GM19397 (cell line): ENCODE measurements around the gene PTPRB.
A peak's percentile ranks its signal among the peaks of the same experiment; 100 is the strongest.

ENCODE experiments used
- ATAC-seq: cut with Tn5 transposase; IDR thresholded peaks from one replicate; pipeline ENCODE4 v1.9.1; 2021; ENCODE audit warnings: mild to moderate bottlenecking, moderate library complexity; ENCODE audit not compliant: unreplicated experiment

Gene PTPRB

DNA sequence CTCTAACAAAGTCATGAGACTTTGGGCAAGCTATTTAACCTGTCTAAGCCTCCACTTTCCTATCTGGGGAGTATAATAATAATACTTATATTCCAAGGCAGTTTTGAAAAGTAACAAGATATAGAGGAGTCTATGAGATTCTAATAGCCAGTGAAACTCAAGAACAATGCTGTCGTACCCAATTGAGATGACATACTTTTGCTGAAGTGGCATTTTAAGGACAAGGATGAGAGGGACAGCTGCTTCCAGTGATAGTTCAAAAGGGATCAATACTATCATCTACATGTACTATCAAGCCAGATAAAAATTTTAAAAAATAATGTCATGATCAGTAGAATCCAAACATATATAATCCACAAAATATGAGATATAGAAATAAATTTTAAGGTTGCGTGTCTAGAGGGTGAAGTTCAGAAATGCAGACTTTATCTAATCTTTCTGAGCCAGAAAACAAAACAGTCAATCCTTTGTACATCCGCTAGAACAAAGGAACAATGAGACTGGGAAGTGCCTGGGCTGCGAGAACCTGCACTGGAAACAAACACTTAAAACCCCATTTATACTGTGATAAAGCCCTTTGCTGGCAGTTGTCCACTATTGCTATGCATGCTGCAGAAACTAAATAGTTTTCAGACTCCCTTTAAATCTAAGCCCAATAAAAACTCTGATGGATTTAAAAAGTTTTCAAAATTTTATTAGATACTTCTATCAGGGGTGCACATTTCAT lies 38.6 kb downstream of the PTPRB start:
- no peak for ATAC-seq

GRCh38 chr12:70592664-70593063 lies 44.6 kb downstream of the PTPRB start:
- ATAC-seq = no peak

GRCh38 chr12:70590549-70591226 lies 46.5 kb downstream of the PTPRB start:
- no peak for ATAC-seq

GRCh38 chr12:70590051-70590450 lies 47.2 kb downstream of the PTPRB start:
- peak; percentile 90 for ATAC-seq

DNA sequence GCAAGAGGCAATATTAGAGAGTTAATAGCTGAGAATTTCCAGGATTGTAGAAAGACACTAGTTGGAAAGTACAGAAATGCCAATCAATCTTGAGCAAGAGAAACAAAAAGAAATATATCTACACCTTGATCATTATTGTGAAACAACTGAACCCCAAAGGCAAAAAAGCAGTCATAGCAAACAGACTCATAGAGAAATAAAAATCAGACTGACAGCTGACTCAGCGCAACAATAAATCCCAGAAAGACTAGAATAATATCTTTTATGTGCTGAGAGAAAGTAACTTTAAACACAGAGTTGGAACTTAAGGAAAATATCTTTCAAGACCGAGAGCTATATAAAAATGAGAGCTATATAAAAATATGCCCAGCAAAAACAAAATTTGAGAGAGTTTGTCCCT lies 52.9 kb downstream of the PTPRB start:
- ATAC-seq = no peak

DNA sequence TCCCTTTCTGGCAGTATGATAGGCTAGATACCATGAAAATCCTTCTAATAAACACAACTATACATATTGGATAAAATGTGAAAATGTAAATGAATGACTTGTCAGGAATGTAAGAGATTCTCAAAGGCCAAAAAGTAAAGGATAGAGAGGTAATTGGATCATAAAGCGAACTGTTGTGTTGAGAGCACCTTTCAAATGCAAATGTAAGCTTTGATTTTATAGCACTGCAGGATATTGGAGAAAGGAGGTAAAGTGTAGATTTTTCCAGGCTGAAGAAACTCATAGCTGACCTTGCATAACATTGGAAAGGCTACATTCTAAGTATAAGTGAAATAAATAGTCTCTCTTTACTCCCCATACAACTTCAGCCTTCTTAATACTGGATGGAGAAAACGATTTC lies 54.0 kb downstream of the PTPRB start:
- ATAC-seq = no peak

GRCh38 chr12:70581208-70581607 lies 56.0 kb downstream of the PTPRB start:
- no peak for ATAC-seq

DNA sequence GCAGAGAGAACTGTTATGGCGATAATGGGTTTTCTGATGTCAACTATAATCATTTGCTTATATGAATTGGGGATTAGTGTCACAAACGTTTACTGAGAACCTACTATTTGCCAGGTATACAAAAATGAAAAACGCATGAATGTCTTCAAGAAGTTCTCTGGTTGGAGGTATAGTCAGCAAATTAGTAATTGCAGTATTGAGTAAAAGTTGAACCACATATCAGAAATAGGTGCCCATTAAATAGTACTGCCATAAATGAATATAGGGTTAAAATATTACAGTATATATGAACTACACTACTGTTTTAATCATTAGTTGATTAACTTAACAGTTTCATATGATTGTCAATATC lies 60.0 kb downstream of the PTPRB start:
- no peak for ATAC-seq

DNA sequence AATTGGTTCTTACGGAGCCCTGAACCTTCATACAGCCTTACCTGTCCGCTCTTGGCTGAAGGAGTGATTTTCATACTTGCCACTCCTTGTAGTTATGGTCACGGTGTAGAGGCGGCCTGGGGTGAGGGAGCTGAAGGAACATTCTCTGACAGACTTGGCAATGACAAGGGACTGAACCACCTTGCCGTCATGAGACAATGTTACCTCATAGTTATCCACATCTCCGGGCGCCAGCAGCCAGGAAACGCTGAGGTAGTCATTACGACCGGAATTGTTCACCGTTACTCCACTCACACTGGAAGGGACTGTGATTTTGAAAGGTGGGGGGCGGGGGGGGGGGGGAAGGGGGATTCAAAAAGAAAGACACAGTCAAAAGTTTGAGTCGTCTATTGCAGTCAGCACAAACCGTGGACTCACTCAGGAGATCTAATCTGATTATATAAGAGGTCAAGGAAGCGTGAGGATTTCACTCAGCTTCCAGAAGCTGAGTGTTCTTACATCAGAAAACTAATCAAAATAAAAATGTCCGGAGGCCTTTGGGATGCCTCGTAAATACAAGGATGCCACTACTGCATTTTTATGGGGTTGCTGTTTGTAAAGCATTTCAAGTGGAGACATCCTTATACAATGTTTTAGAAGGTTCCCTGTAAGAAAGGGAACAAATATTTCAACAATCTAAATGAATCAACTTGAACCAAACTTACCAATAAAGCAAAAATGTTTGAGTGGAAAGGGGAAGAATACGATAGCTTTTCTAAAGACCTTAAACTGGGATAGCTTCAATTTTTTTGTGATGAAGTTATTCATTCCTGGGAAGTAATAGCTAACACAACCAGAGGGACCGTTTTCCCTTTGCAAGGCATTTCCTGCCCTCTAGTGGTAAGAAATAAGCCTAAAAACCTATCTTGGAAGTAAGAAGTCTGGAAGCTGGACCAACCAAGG lies 60.6 kb downstream of the PTPRB start:
- no peak for ATAC-seq

DNA sequence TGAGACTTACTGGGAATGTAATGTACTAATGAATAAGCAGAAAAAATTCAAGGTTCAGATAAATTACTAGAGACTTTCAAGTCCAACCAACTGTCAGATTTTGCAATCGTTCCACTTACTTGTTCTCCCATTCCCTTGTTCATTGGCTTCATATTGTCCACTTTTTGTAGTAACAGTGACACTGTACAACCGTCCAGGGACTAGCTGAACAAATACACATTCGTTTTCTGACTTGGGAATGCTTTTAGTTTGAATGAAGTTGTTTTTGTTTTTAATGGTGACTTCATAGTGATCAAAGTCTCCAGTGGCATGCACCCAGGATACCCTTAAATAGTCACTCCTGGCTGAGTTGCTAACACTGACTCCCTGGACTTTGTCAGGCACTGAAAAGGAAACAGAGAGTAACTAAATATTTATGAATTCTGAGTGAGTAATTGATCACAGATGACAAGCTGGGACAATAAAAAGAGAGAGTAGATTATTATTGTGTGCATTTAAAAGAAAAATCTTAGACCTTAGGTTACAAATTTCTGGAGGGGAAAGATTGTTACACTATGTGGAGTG lies 65.4 kb downstream of the PTPRB start:
- ATAC-seq = no peak

DNA sequence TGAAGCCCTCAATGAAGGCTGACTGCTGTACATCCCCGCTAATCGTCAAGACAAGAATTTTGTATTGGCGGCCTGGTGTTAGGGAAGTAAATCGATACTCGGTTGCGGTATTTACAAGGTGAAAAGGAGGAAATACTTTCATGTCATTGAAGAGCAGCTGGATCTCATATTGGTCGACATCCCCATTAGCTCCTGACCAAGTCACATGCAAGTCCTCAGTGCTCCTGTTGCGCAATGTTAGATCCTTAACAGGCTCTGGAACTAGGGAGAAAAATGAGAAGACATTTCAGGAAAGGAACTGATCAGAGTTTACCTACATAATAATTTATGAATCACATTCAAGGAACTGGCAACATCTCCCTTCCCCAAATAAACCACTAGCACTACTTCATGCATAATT lies 66.2 kb downstream of the PTPRB start:
- no peak for ATAC-seq

GRCh38 chr12:70561550-70561949 lies 75.7 kb downstream of the PTPRB start:
- ATAC-seq = no peak

- ATAC-seq = no peak
Observed at GRCh38 chr12:70560671-70561070, 76.6 kb downstream of the PTPRB start.

GRCh38 chr12:70559390-70559789 lies 77.8 kb downstream of the PTPRB start:
- no peak for ATAC-seq

DNA sequence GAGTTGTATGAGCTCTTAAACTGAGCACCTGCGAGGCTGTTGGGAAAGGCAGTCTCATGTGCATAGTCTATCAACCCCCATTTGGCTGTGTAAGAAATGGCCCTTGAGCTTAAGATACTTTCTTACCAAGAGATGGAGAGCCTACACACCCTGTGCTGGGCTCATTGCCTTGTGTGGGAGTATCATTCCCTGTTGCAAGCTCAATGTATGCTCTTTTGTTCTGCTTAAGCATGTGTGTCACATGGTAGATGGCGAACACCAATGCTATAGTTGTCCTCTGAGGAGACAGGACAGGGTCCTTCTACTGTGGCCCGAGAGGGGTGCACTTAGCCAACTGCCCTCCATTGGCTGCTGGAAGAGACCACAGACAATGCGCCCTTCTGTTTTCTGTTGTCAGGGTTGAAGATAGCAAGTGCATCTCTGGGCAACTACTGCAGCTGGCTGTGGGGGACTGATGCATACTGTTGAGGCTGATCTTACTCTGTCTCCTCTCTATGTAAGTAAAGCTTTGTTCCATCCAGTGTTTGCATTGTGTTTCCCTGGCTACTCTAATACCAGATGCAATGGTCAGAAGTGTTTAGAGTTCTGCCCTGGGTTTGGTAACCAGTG lies 79.5 kb downstream of the PTPRB start:
- no peak for ATAC-seq

- no peak for ATAC-seq
Observed at GRCh38 chr12:70556179-70556869, 80.9 kb downstream of the PTPRB start.

DNA sequence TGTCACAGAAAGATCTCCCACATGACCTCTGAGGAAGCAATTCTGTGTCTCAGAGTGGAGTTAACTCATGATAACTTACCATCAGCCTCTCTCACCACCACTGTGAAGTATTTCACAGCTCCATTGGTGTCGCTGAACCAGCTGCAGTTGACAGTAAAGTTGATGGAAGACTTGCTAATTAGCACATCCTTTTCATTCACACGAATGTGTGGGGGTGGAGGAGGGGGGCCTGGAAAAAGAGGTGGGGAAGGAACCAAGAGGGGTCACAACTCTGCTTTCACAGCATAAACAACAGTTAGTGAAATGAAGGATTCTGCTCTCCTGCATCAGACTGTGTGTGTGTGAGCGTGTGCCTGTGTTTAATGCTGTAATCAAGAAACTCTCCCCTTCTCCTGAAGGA lies 82.1 kb downstream of the PTPRB start:
- ATAC-seq = no peak

DNA sequence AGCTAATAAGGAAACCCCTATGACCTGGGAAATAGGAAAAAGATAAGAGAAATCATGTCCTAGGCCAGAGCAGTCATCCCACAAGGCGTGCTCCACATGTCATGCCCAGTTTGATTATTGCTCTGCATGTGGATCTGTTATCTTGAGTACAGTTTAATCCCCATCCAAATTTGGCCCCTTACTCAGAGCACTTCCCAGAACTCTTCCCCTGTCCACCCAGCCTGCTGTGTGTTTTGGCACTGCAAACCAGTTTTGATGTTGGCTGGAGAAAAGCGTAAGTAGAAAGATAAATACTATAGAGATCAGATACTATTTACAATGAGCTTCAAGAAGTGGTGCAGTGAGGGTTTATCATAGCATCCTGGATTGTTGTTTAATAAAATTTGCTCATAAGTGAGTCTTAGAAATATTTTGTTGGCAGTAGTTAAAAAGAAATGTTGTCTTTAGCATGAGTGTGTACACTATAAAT lies 83.8 kb downstream of the PTPRB start:
- no peak for ATAC-seq

- ATAC-seq = no peak
Observed at GRCh38 chr12:70551731-70552130, 85.5 kb downstream of the PTPRB start.

DNA sequence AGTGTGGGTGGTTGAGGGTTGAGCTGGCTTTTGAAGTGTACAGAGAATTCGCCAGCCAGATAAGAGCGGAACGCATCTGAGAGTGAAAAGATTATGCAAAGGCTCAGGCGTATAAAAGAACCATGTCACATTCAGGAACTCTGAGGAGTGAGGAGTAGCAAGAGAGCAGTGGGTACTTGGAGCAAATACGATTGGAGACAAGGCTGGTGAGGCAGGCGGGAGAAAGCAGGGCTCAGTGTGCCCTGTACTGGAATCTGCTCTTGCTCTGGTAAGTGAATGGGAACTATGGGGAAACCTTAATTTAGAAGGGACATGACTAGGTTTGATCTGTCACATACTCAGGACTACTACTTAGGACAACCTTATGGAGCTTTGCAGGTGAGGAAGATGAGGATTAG lies 87.0 kb downstream of the PTPRB start:
- ATAC-seq = no peak
